ENCODE measurements around the gene RUNX3.
A peak's percentile ranks its signal among the peaks of the same experiment; 100 is the strongest.
"Not testable (repeated sequence)": the region's sequence is repeated elsewhere in the genome, so short reads cannot be mapped to it uniquely, and the experiment has no call there.

Gene RUNX3

DNA sequence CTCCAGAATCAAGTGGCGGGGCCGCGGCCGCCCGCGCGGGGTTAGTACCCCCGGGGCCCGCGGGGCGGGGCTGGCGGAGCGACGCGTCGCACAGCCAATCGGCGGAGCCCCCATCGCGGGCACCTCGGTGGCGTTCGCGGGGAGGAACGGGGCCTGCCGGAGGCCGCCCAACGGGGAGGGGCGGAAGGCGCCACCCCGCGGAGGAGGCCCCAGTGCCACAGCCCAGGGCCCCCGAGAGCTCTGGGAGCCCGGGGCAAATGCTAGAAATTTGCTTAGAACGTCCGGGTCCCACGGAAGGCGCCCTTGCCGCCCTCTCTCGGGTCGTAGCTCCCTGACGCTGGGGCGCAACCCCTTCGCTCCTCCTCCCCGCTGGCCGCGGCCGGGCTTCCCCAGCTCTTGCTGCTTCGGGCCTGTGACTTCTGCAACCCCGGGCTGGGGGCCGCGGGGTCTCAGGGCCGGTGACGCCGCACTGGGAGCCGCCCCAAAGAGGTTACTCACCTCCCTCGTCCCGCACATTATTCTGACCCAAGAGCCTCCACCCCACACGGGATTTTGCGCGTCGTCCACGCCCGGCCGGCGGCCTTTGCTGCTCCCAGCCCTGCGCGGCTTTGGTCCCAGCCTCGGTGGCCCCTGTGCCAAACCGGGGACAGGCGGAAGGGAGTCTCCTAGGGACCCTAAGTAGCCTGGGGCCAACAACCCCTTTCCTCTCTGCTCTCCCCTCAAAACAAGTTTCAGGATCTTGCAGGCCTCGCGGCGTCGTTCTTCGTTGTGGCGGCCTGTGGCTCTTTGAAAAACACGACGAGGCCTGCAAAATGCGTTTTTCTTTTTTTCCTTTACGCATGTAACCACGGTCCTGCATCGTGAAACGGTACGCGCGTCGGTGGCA is at the start of gene RUNX3:
Gene RUNX3, minus strand, starts transcription at position 17 of the 886 bp plus-strand sequence. CDS start 408 bp downstream, outside the sequence.
- DNase-seq, result no peak

DNA sequence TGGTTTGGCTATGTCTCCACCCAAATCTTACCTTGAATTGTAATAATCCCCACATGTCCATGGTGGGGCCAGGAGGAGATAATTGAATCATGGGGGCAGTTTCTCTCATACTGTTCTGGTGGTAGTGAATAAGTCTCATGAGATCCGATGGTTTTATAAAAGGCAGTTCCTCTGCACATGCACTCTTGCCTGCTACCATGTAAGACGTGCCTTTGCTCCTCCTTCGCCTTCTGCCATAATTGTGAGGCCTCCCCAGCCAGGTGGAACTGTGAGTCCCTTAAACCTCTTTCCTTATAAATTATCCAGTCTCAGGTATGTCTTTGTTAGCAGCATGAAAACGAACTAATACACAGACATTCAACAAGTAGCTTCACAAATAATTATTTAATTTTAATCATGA is 49.2 kb upstream of the RUNX3 start:
- not testable (repeated sequence) for DNase-seq

- DNase-seq, result no peak
These were observed 48.4 kb upstream of the RUNX3 start for GRCh38 chr1:24978383-24979032.

DNA sequence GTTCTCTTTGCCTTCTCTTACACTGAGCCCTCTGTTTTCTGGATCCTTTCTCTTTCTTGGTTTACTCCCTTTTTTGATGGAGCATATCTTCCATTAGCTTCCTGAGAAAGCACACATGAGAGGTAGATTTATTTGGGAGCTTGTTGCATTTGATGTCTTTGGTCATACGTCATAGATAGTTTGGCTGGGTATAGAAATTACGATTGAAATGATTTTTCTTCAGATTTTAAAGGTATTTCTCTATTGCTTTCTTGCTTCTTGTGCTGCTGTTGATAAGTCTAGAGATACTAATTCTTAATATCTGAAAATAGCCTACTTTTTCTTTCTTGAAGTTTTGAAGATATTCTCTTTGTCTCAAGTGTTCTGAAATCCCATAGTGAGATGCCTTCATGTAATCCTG is 45.3 kb upstream of the RUNX3 start:
- no peak for DNase-seq

- no peak for DNase-seq
These were observed 43.2 kb upstream of the RUNX3 start for GRCh38 chr1:24973315-24973714.

DNA sequence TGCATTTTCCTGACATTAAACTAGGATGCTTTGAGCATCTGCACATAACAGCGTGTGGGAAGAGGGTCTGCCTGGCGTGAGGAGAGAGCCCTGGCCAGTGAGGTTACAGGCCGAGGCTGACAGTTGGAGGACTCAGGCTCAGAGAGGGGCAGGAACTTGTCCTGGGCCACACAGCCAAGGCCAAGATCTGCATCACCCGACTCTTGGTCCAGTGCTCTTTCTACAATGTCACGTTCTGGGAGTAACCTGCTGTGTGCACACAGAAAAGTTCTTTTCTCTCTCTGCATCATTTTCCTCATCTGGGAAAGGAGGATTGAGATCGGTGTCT is 42.8 kb upstream of the RUNX3 start:
- no peak for DNase-seq

DNA sequence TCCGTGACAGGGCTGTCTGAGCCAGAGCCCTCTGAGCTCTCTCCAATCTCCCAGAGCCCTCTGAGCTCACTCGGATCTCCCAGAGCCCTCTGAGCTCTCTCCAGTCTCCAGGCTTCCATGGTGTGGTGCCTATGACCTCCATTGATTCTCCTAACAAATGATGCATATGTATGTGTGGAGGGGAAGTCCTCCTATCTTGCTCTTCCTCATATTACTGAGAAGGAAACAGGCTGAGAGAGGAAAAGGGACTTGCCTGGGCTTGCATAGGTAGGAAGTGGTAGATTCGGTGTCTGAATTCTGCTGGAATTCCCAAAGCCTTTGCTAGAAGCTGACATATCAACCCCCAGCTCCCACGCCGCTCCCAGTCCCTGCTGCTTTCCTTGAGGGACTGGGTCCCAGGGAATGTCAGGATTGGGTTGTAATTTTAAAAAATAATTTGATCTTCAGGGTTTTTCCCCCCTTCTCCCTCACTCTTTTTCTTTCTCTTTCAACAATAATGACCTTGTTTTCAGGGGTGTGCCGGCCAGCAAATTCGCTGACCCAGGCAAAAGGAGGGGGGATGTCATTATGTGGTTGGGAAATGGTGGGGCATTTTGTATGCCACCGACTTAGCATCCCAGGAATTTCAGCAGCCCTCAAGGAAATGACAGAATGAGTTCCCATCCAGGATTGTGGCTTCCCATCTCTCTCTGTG is 42.3 kb upstream of the RUNX3 start:
- no peak for DNase-seq

DNA sequence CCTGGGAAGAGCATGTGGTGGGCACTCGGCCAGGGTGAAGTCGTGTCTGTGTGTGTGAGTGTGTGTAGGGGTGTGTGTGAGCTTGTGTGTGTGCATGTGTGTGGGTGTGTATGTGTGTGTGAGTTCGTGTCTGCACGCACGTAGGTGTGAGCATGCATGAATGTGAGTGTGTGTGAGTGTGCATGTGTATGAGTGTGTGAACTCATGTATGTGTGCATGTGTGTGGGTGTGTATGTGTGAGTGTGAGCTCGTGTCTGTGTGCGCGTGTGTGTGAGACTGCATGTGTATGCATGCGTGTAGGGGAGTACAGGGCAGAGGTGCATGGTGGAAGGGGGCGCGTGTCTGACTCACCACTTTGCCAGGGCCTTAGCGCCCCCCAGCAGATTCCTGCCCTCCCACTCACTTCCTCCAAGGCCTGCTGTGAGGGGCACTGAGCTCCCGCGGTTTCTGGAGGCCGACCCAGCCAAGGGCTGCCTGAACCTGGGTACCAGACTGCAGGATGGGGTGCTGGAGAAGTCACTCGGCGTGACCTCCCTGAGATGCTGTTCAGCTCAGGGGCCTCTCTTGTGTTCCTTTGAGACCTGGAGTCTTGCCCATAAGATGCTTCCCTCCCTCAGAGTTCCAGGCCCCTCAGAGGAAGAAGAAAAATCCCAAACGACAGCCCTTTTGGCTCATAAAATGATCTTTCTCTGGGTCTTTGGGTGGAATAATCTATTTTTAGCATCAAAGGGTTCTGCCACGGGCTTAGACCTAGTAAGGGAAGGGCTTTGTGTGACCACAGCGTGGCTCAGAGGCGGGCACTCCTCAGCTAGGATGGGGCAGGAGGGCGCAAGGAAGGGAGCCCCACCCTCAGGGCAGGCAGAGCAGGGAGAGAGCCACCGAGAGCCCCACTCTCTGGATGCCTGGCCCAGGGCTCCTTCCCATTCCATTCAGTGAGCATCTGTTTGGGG is 41.1 kb upstream of the RUNX3 start:
- DNase-seq, result no peak

DNA sequence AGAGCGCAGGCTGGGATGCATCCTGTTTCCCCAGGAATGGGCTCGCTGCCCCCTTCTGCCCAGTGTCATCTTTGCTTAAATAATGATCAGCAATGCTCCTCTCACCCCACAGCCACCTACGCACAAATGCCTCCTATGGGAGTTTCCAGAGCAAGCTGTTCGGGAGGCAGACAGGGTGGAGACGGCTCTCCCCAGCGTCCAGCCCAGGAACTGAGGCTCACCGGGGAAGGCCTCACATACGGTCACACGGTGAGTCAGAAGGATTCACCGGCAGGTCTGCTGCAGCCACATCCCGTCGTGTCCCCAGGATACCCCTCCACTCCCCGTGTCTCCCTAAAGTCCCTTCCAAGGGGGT is 40.3 kb upstream of the RUNX3 start:
- peak; percentile 52 for DNase-seq

- no peak for DNase-seq
These were observed 39.7 kb upstream of the RUNX3 start for GRCh38 chr1:24969596-24970398.

DNA sequence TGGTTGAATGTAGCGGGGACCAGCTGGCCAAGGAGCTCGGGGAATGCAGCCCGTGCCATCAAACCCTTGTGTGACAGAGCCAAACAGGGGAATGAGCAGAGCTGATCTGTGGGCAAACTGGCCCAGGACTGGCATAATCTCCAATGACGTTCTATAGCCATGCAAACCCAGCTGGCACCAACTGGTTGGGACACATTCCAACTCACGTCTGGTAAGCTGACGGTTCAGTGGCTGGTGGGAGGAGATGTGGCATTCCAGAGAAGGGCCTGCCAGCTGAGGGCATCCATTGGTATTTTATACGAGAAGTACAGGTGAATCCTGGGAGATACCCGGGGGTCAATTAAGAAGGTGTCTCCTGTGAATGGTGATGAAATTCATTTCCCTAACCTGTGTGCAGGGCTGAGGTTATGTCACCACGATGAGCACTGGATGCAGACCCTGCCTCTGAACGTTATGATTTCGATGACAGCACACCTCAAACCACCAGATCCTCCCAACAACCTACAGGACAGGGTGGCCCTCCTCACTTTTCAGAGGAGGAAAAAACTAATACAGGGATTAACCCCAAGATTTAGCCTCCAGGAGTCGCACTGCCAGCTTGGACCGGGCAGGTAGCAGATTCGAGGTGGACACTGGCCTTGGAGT is 39.0 kb upstream of the RUNX3 start:
- no peak for DNase-seq

- DNase-seq, result no peak
These were observed 37.9 kb upstream of the RUNX3 start for GRCh38 chr1:24967962-24968361.

DNA sequence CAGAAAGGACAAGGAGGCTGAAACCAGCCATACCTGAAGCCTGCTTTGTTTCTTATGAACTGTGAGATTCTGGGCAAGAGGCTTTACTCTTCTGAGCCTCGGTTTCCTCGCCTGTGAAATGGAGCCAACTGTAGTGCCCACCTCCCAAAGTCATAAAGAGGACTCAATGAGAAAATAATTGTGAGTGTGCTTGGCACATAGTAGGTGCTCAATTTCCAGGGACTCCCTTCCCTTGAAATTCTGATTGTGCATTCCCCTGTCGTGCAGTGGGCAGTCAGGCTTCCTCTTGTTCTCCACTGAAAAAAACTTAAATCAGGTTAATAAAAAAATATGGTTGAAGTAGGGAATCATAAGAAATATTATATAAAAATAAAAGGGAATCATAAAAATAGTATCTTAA is 37.5 kb upstream of the RUNX3 start:
- no peak for DNase-seq

DNA sequence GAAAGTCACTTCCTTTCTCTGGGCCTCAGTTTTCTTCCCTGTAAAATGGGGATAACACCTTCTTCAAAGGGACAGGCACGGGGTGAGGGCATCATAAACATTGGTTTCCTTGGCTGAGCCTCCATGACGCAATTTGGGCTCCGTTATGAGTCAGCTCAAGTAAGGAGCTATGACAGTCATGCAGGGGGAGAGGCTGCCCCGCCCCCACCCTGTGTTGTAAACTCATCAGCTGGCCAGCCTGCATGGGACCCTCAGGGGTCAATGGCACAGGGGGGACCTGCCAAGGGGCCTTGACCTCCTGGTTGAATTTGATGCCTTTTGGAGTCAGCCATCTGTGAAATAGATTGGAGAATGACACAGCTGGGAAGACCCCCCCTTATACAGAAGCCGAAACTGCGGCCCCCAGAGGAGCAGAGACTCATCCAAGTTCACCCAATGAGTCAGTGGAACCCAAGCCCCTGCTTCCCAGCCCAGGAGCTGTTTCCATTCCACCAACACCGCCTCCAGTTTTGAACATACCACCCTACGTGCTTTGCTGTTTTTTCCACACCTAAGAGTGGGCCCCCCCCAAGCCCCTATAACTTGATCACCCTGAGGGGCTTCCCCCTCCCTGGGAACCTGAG is 36.8 kb upstream of the RUNX3 start:
- no peak for DNase-seq

GRCh38 chr1:24966121-24966723 is 36.1 kb upstream of the RUNX3 start:
- DNase-seq, result no peak

DNA sequence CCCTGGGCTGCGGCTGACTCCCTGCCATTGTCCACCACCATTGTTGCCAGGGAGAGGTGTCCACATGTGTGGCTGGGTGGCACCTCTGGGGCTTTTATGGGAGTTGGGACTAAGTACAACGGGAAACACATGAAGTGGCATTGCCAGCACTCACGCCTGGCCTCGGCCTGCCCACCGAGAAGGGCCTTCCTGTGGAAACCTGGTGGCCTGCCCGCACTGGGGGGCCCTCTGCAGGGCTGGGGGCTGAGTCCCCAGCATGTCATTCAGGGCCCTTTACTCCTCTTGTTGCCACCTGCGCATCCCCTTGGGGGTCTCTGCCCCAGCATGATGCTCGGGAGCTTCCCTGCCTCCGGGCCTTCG is 35.5 kb upstream of the RUNX3 start:
- DNase-seq, result no peak

DNA sequence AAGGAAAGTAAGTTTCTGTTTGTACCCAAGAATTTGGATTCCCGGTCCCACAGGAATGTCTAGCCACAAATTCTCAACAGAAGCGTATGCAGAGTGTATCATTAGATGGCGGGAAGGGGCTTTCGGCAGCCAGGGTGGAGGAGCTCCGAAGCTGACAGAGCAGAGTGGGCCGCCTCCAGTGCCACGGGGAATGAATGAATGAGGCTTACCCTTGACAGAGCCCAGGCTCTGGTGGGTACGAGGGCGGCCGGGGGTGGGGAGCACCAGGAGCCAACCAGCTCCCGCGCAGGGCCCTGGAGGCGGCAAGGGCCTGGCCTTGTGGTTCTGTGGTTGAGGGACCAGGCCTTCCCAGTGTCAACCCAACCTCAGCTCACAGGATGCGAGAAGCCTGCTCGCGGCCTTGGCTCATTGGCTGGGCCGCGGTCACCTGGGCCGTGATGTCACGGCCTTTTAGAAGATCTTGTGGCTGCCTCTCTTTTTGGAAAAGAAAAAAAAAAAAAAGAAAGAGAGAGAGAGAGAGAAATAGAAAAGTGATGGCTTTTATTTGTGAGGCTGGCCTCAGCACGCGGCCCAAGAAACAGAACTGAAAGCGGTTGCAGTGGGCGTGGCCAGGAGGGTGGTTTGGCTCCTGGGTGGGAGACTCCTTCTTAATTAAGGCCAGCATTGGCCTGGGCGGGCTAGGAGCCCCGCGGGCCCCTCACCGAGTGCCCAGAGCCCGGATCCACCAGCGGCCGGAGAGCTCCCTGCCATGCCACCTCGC is 34.9 kb upstream of the RUNX3 start:
- DNase-seq, result no peak

DNA sequence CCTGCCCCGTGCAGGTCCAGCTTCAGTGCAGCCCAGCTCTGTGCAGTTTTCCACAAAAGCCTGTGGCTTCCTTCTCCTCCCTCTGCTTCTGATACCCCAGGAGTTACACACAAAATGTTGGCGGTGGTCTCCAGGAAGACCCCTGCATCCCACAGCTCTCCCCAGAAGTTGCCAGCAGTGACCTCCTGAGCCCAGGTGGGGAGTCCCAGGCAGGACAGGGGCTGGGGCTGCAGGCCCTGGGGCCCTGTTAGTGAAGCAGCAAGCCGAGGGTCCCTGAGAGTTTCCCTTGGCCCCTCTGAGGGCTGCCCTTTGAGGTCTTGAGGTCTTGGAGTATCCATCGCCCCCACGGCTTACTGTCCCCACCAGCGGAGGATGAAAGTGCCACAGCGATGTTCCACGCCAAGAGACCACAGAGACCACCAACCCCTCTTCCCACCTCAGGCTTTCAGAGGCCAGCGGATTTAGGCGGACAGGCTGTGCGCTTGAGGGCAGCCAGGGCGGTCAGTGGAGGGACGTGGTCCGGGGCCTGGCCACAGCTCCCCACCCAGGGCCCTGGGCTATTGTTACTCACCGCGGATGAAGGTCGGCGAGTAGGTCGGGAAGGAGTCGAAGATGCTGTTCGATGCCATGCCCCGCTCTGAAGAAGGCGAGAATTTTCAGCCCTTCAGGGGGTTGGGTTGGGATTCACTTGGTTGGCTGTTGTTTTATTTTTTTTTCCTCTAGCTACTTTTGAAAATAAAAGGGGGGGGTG is 34.0 kb upstream of the RUNX3 start:
- no peak for DNase-seq
